Mucosa of descending colon (tissue), 3 donors: Measurements from ENCODE around the gene PLA1A. TPM values are rescaled to one million over a fixed set of nuclear protein-coding genes. Genes with fewer than 3 reads are reported as not detected.

Experiments used
- ATAC-seq: fragments of 200-7000 bp; cut with Tn5 transposase; one replicate; pipeline ENCODE4 v1.9.1; 2020; ENCODE audit warnings: mild to moderate bottlenecking, moderate library complexity
- DNase-seq, 3 donors: peaks; one replicate each; pipeline ENCODE4 v3.0.0-alpha.2; 2020
- H3K36me3 ChIP-seq: fragments of 200-600 bp; one replicate; pipeline ENCODE4 v1.8.0; 2021; ENCODE audit warnings: low read depth, mild to moderate bottlenecking
- H3K4me1 ChIP-seq: fragments of 200-600 bp; one replicate; pipeline ENCODE4 v1.8.0; 2021; ENCODE audit warnings: low read depth, mild to moderate bottlenecking
- H3K4me3 ChIP-seq: fragments of 200-600 bp; one replicate; pipeline ENCODE4 v1.8.0; 2021; ENCODE audit warnings: mild to moderate bottlenecking
- H3K9me3 ChIP-seq: fragments of 200-600 bp; one replicate; pipeline ENCODE4 v1.8.0; 2021; ENCODE audit warnings: mild to moderate bottlenecking
- CTCF ChIP-seq: fragments of 200-600 bp; IDR thresholded peaks from one replicate; pipeline ENCODE4 v1.8.0; 2022; ENCODE audit warnings: antibody characterized with exemption, mild to moderate bottlenecking
- intact Hi-C, 2 donors: fragments of 100-400 bp; cut with DNase I in 1 of 2; cut with micrococcal nuclease in 1 of 2; formaldehyde crosslinking; loops; one replicate each; pipeline versions ENCODE4 v1.11.0 to v1.11.1; 2022; cut with DNase I, micrococcal nuclease
- total RNA-seq, 3 donors: library from RNA; stranded (reverse); fragmentation: NEBNext Ultra II Directional in 2 of 3; extraction: Animal tissue kit (Norgen Biotek cat#: 25700) in 2 of 3; gene quantifications; one replicate each; pipeline versions ENCODE4 v1.2.1 to v1.2.4, GENCODE V29; 2021 to 2023
- donor health status: DM: no; HTN: no; CAD: no; lungs with moderate emphysema.
- donor health status: DM: no; HTN: no; CAD: no.
- donor health status: DM: no; HTN: yes; CAD: no.

The PLA1A gene
- total RNA-seq, 3 donors from 2014 or later = 0.58 to 2.1 (median 1.5) TPM

DNA sequence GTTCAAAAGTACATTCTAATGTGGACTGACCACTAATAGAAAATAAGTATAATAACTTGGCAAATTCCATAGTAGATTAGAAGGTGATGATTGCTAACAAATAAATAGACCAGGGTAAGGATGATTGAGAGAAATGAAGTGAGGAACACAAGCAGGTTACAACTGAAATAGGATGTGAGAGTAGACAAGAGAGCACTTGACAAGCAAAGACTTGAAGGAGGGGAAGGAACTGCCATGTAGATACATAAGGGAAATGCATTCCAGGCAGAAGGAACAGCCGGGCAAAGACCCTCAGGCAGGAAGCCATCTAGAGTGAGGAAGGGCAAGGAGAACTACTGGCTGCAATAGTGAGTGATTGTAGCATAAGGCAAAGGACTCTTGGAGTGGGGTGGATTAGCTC is 5.0 kb downstream of the PLA1A start:
- no peak for TF ChIP-seq CTCF
- H3K9me3 ChIP-seq = no peaks in the 10 kb centered on the region
- H3K4me3 ChIP-seq = no peak overlapping the region
- no peak for ATAC-seq
- no peaks in the 10 kb centered on the region for H3K36me3 ChIP-seq
- peaks cover 3% of the 10 kb centered on the region for H3K4me1 ChIP-seq
- intact Hi-C loops = no loop called here
- DNase-seq = no peak

DNA sequence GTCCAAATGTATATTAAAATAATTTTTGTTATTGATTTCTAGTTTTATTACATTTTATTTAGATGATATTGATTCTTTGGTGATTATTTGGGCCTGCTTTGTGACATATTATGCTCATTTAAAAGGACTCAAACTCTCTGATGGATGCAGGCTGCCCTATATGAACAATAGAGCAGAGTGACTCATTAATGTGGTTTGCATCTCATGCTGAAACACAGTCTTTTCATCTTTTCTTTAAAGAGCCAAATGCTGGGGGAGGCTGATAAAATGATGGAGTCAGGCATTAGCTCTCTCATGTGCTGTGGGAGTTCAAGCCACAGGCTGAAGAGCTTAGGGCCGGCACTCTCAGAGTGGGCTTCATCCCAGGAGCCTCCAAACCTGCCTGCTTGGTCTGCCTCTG is 7.2 kb downstream of the PLA1A start:
- DNase-seq (no peak), ATAC-seq (no peak)
- no peaks in the 10 kb centered on the region for H3K4me1 ChIP-seq
- TF ChIP-seq CTCF = no peak
- intact Hi-C loops = no loop called here
- H3K36me3 ChIP-seq = no peaks in the 10 kb centered on the region
- H3K4me3 ChIP-seq = no peak overlapping the region
- no peaks in the 10 kb centered on the region for H3K9me3 ChIP-seq

DNA sequence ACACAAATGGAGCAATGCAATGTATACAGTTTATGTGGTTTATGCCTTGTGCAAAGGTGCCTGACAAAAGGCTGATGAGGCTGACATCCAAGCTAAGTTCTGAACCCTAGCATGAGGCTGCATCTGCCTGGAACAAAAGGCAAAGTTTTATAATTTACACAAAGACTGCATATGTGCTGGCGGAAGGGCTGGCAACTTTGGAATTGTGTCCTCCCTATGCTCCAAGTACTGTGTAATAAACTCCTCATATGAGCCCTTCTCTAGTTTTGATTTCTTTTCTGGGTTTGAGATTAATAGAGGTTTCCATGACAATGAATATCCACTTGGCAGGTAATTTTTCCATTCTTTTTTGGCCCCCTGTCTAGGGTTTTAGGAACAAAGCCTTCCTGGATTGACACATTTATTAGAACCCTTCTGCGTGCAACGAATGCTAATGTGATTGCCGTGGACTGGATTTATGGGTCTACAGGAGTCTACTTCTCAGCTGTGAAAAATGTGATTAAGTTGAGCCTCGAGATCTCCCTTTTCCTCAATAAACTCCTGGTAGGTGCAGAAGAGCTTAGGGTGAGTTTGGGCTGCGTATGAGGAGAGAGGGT is 10.8 kb downstream of the PLA1A start:
- DNase-seq = no peak
- ATAC-seq = no peak

GRCh38 chr3:119609301-119609700 is 11.6 kb downstream of the PLA1A start:
- no peaks in the 10 kb centered on the region for H3K4me1 ChIP-seq
- no peaks in the 10 kb centered on the region for H3K9me3 ChIP-seq
- TF ChIP-seq CTCF = no peak
- H3K4me3 ChIP-seq = no peak overlapping the region
- intact Hi-C loops = no loop called here
- no peak for ATAC-seq
- no peaks in the 10 kb centered on the region for H3K36me3 ChIP-seq
- DNase-seq = no peak

More for the DNA sequence above, 10.8 kb downstream of the PLA1A start:
- TF ChIP-seq CTCF = no peak
- Histone ChIP-seq H3K4me1 (no peaks in the 10 kb centered on the region), H3K4me3 (no peak overlapping the region), H3K9me3 (no peaks in the 10 kb centered on the region), H3K36me3 (no peaks in the 10 kb centered on the region)
- intact Hi-C loops = no loop called here

GRCh38 chr3:119611664-119612063 is 14.0 kb downstream of the PLA1A start:
- TF ChIP-seq CTCF = no peak
- H3K4me3 ChIP-seq = no peak overlapping the region
- no peak for DNase-seq
- no peaks in the 10 kb centered on the region for H3K9me3 ChIP-seq
- H3K4me1 ChIP-seq = no peaks in the 10 kb centered on the region
- intact Hi-C loops = no loop called here
- H3K36me3 ChIP-seq = no peaks in the 10 kb centered on the region
- ATAC-seq = no peak

GRCh38 chr3:119613201-119613600 is 15.5 kb downstream of the PLA1A start:
- Histone ChIP-seq H3K9me3 (no peaks in the 10 kb centered on the region), H3K4me3 (no peak overlapping the region), H3K36me3 (no peaks in the 10 kb centered on the region), H3K4me1 (no peaks in the 10 kb centered on the region)
- no peak for DNase-seq
- ATAC-seq = no peak
- intact Hi-C loops = no loop called here
- TF ChIP-seq CTCF = no peak
